Measurements from ENCODE around the gene ARMH4.

- TF ChIP-seq CTCF (IDR thresholded peaks at IDR 0.05), result no peak
- TF ChIP-seq POLR2A (IDR thresholded peaks at IDR 0.05), result no peak
Observed at GRCh38 chr14:57962325-57963035, 189.5 kb downstream of the ARMH4 start.
